PFSK-1 (cell line): ENCODE data around the gene FAM228B.

Experiments
- FOXP2 ChIP-seq: optimal IDR thresholded peaks from 2 replicates; pipeline ENCODE3; 2011; ENCODE audit warnings: borderline replicate concordance, control low read depth, inconsistent platforms; ENCODE audit not compliant: insufficient read depth; ENCODE audit errors: extremely low read length, extremely low read depth
- POLR2AphosphoS5 ChIP-seq: IDR thresholded peaks from 2 replicates; pipeline ENCODE4 v1.6.1; 2012; ENCODE audit warnings: low read depth, mild to moderate bottlenecking, control low read depth, low read length, moderate library complexity
- SIN3A ChIP-seq: IDR thresholded peaks from 2 replicates; pipeline ENCODE4 v1.6.1; 2012; ENCODE audit warnings: mild to moderate bottlenecking, low read length, moderate library complexity, borderline replicate concordance; ENCODE audit not compliant: insufficient read depth
- TAF1 ChIP-seq: IDR thresholded peaks from 2 replicates; pipeline ENCODE4 v1.6.1; 2012; ENCODE audit warnings: low read length, control low read depth, borderline replicate concordance; ENCODE audit not compliant: insufficient read depth
- TF ChIP-seq, protein P1 (sequence below), 2 experiments: IDR thresholded peaks; 2 replicates each; pipeline versions ENCODE4 v1.6.1 to v1.8.0; 2011 to 2012; ENCODE audit warnings: low read depth in 2 of 2, low read length in 2 of 2, control low read depth in 1 of 2, inconsistent platforms in 1 of 2, mild to moderate bottlenecking in 1 of 2, moderate library complexity in 1 of 2; ENCODE audit not compliant: insufficient read depth in 1 of 2

Gene FAM228B

GRCh38 chr2:24085200-24085489 is 38.1 kb upstream of the FAM228B start:
- no peak for TF ChIP-seq POLR2AphosphoS5
- TF ChIP-seq FOXP2 = no peak
- no peak for TF ChIP-seq SIN3A
- TF ChIP-seq, protein P1, sequence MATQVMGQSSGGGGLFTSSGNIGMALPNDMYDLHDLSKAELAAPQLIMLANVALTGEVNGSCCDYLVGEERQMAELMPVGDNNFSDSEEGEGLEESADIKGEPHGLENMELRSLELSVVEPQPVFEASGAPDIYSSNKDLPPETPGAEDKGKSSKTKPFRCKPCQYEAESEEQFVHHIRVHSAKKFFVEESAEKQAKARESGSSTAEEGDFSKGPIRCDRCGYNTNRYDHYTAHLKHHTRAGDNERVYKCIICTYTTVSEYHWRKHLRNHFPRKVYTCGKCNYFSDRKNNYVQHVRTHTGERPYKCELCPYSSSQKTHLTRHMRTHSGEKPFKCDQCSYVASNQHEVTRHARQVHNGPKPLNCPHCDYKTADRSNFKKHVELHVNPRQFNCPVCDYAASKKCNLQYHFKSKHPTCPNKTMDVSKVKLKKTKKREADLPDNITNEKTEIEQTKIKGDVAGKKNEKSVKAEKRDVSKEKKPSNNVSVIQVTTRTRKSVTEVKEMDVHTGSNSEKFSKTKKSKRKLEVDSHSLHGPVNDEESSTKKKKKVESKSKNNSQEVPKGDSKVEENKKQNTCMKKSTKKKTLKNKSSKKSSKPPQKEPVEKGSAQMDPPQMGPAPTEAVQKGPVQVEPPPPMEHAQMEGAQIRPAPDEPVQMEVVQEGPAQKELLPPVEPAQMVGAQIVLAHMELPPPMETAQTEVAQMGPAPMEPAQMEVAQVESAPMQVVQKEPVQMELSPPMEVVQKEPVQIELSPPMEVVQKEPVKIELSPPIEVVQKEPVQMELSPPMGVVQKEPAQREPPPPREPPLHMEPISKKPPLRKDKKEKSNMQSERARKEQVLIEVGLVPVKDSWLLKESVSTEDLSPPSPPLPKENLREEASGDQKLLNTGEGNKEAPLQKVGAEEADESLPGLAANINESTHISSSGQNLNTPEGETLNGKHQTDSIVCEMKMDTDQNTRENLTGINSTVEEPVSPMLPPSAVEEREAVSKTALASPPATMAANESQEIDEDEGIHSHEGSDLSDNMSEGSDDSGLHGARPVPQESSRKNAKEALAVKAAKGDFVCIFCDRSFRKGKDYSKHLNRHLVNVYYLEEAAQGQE (IDR thresholded peaks at IDR 0.05; ENCODE audit: insufficient read depth in 1 of 2, low read depth in 2 of 2, low read length in 2 of 2) = no peak
- TF ChIP-seq TAF1 = no peak

DNA sequence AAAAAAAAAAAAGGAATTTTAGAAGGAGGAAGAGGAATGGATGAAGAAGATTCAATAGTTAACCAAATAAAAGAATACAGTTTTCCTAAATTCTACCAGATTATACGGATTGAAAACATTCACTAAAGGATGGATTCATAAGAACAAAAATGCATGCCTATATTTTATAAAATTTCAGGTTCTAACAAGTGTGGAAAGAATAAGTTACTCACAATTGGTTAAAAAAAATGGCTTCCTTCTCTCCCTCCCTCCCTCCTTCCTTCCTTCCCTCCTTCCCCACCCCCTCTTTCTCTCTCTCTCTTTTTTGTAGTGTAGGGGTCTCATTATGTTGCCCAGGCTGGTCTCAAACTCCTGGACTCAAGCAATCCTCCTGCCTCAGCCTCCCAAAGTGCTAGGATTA is 37.0 kb upstream of the FAM228B start:
- no peak for TF ChIP-seq FOXP2
- TF ChIP-seq POLR2AphosphoS5 = no peak
- no peak for TF ChIP-seq TAF1
- TF ChIP-seq, protein P1 (IDR thresholded peaks at IDR 0.05; ENCODE audit: insufficient read depth in 1 of 2, low read depth in 2 of 2, low read length in 2 of 2) = no peak
- TF ChIP-seq SIN3A = no peak

DNA sequence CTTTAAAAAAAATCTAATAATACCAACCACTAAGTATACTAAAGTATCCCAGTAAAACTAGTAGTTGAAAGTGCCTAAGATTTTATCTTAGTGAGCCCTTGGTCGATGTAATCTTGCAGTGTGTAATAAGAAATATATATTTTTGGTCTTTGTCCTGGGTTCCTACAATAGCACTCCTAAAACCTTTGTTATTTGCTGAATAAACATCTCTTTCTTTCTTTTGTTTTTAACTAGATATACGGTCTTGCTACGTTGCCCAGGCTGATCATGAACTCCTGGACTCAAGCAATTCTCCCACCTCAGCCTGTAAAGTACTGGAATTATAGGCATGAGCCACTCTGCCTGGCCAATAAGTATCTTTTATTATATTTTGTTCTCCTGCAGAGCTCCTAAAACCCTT is 36.2 kb upstream of the FAM228B start:
- TF ChIP-seq SIN3A (no peak), TAF1 (no peak), FOXP2 (no peak), POLR2AphosphoS5 (no peak)
- TF ChIP-seq, protein P1 (IDR thresholded peaks at IDR 0.05; ENCODE audit: insufficient read depth in 1 of 2, low read depth in 2 of 2, low read length in 2 of 2) = no peak

- TF ChIP-seq FOXP2 = no peak
Measured at GRCh38 chr2:24088821-24089359, 34.4 kb upstream of the FAM228B start.

DNA sequence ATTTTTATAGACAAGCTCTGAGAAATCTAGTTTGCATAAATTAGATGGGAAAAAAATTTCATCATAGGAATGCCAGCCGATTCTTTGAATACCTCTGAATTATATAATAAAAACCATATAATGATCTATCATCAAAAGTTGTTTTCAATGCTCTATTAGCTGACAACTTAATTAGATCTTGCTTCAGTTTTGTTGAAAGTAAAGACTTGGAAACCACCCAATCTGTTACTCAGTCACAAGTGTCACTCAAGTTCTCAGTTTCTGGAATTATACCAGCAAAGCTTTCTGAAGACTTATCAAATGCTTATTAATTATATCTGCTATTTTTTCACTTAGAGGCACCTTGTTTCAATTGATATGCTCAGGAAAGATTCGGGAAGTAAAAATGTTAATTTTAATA is 21.3 kb upstream of the FAM228B start:
- TF ChIP-seq, protein P1 (IDR thresholded peaks at IDR 0.05; ENCODE audit: insufficient read depth in 1 of 2, low read depth in 2 of 2, low read length in 2 of 2) = no peak
- TF ChIP-seq TAF1 = no peak
- TF ChIP-seq SIN3A = no peak
